ENCODE results near the gene TENT5A.
"Not testable (repeated sequence)": the region's sequence is repeated elsewhere in the genome, so short reads cannot be mapped to it uniquely, and the experiment has no call there.

Gene TENT5A

DNA sequence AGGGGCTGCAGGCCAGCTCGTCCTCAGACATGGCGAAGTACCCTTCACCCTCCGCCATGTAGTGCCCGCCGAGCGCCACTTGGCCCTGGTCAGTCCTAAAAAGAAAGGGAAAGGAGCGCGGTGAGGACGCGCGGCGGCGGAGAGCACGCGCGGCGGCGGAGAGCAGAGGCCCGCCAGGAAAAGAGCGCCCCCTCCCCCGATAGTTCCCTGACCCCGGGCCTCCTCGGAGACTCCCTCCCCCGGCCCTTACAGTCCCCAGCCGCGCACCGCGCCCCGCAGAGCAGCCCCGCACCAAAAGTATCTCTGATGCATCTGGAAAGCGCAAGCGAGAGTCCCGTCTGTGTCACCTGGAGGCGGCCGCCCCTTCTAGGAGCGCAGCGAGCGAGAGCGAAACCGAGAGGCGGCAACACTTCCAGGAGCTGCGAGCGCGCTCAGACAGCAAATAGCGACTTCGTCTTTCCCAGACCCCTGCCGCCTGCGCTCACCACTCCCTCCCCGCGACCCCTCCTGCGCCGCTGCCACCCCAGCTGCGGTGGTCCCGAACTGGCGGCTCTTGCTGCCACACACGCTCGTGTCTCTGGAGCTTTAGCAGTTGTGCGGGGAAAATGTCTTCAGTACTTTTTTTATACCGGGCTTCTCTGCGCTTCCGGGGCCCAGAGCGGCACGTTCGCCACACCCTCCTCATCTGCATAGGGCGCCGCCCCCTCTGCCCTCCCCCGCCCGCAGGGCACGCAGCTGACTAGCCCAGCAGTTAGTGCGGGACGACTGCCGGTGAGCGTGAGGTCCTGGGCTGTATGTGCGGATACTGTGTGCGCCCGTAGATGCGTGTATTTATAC lies at the start of gene TENT5A:
TSS of gene TENT5A (minus strand) at position 598 of the 837 bp plus-strand sequence. CDS start at position 58, 540 bp downstream.
- DNase-seq (ENCODE audit: low spot score) = peak; percentile 46

GRCh38 chr6:81801489-81801888 lies 49.0 kb upstream of the TENT5A start:
- DNase-seq (ENCODE audit: low spot score) = no peak

- DNase-seq (ENCODE audit: low spot score) = no peak
Measured at GRCh38 chr6:81800666-81801065, 48.2 kb upstream of the TENT5A start.

DNA sequence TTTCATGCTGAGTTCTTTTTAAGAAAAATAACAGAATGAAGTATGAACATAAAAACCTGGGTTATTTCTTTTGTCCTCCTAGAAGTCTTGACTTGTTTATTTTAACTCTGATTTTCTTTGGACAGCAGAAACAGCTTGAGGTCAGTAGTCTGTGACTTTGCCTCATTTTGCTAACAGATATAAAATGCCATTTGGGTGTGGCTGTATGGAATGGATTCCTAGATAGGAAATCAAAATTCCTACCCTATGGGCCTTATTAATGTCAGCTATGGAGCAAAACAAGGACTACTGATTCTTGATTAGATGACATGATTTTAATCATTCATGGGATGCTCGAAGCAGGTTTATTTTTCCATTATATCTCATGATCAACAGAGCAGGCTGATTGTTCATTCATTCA lies 46.8 kb upstream of the TENT5A start:
- DNase-seq (ENCODE audit: low spot score) = no peak

GRCh38 chr6:81797591-81797990 lies 45.1 kb upstream of the TENT5A start:
- no peak for DNase-seq (ENCODE audit: low spot score)

DNA sequence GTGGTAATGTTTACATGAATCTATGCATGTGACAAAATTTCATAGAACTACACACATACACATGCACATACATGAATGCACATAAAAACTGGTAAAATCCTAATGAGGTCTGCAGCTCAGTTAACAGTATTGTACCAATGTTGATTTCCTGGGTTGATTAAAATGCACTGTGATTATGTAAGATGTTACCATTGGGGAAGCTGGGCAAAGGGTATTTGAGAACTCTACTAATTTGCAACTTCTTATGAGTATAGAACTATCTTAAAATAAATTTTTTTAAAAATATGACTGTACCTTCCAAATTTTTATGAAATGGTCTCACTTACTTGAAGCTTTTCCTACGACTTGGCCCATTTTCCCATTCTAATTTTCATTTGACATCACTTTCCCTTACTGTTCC lies 43.4 kb upstream of the TENT5A start:
- no peak for DNase-seq (ENCODE audit: low spot score)

GRCh38 chr6:81793821-81794475 lies 41.5 kb upstream of the TENT5A start:
- DNase-seq (ENCODE audit: low spot score) = no peak

DNA sequence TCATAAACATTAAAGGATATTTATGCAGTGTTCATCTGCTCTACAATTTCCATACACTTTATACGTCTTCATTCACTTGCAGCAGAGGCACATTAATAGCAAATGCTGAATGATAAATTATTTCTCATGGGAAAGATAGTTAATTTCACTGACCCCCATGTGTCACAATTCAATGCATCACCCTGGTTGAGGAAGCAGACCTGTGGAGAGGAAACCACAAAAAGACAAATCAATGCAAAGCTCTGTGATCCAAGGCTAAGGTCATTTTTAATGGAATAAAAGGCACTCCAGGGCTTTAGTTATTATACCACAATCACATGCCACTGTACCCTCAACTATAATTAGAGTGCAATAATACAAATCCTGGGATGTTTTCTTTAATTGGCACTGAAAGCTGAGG lies 40.3 kb upstream of the TENT5A start:
- DNase-seq (ENCODE audit: low spot score) = no peak

- no peak for DNase-seq (ENCODE audit: low spot score)
Measured at GRCh38 chr6:81791756-81792155, 39.3 kb upstream of the TENT5A start.

- no peak for DNase-seq (ENCODE audit: low spot score)
Measured at GRCh38 chr6:81790034-81790433, 37.6 kb upstream of the TENT5A start.

GRCh38 chr6:81789291-81789690 lies 36.8 kb upstream of the TENT5A start:
- DNase-seq (ENCODE audit: low spot score) = no peak

DNA sequence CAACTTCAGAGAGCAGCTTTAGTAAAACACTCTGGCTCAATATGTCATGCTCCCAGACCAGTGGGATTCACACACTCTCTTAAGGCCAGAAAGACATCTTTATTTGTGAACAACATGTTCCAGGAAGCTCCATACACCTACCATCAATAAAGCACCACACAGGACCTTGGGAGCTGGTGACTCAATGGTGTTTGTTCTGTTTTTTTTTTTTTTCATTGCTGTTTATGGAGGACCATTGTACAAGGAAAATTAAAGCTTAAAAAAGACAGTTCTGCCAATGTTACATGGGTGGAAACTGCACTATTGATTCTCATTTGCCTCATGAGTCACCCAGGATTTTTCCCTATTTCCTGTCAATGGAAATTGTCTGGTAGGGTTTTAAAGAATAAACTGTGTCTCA lies 36.3 kb upstream of the TENT5A start:
- no peak for DNase-seq (ENCODE audit: low spot score)

GRCh38 chr6:81787313-81788068 lies 35.0 kb upstream of the TENT5A start:
- DNase-seq (ENCODE audit: low spot score) = no peak

GRCh38 chr6:81786150-81786549 lies 33.7 kb upstream of the TENT5A start:
- no peak for DNase-seq (ENCODE audit: low spot score)

DNA sequence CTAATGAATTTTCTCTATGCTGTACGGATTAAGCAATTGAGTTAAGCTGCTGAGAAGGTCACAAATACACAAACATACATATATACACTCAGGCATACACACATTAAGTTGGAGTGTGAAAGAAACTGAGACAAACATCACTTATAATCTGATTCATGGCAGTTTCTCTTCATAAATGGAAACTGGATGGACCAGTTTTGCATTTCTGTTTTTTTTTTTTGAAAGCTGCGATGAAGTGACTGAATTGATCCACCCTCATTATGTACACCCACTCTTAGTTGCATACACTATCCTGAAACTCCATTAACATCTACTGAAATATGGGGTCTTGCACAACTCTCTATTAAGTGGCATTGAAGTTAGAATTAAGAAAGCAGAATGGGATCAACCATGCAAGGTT lies 32.9 kb upstream of the TENT5A start:
- DNase-seq (ENCODE audit: low spot score) = no peak

DNA sequence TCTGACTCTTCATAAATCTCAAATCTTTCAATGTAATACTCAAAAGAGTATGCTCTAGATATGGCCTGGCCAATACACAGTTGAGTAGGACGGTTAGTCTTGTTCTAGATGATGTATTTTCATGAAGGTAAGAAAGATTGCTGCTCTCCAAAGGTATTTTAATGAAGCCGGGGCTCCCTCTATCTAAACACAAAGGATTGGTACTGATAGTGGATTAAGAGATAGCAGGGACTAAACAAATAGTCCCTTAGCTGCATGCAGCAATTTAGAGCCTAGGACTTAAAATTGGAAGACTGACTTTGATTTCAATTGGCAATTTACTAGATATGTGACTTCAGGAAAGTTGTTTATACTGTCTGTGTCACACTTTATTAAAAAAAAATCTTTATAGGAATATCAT lies 31.4 kb upstream of the TENT5A start:
- DNase-seq (ENCODE audit: low spot score) = no peak

DNA sequence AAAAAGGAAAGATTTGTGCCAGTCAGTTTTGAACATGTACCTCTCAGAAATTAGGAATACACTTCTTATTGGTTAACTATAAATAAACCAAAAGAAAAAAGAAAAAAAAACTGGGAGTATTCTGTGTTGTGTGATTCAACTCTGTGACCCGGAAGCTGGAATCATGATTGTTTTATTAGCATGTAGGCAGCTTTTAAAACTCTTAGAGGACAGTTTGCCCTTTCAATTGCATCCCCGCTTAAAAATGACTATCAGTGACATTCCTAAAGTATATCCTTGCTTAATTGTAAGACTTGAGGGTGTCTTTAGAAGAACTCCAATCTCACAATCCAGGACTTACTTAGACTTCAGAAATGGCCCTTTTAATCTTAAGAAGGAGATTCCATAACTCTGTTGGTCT lies 29.1 kb upstream of the TENT5A start:
- no peak for DNase-seq (ENCODE audit: low spot score)

DNA sequence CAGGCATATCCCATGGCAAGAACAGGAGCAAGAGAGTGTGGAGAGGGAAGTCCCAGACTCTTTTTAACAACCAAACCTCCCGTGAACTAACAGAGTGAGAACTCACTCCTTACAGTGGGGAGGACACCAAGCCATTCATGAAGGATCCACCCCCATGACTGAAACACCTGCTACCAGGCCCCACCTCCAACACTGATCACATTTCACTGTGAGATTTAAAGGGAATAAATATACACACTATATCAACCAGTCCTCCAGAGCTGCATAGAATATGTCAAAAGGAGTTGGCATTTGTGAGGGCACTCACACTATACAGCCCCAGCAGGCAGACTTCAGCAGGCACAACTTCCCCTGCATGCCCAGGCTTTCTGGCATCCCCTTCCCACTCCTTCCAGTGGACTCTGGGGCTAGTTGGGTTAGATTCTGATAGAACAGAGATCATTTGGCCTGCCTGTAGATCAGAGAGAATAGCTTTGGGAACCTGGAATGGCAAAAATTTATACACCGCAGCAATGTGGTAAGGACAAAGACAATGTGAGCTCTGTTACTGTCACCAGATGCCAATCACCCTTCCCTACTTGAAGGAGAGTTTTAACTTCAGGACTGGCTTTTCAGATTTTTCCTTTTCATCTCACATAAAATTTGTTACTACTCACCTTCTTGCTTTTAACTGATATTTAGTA lies 25.2 kb upstream of the TENT5A start:
- DNase-seq (ENCODE audit: low spot score) = no peak

DNA sequence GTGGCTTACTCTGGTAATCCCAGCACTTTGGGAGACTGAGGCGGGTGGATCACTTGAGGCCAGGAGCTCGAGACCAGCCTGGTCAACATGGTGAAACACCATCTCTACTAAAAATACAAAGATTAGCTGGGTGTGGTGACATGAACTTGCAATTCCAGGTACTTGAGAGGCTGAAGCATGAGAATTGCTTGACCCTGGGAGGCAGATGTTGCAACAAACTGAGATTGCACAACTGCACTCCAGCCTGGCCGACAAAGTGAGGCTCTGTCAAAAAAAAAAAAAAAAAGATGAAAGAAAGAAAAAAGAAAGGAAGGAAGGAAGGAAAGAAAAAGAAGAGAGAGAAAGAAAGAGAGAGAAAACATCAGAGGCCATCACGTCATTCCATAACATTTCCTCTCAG lies 23.7 kb upstream of the TENT5A start:
- DNase-seq (ENCODE audit: low spot score) = not testable (repeated sequence)

DNA sequence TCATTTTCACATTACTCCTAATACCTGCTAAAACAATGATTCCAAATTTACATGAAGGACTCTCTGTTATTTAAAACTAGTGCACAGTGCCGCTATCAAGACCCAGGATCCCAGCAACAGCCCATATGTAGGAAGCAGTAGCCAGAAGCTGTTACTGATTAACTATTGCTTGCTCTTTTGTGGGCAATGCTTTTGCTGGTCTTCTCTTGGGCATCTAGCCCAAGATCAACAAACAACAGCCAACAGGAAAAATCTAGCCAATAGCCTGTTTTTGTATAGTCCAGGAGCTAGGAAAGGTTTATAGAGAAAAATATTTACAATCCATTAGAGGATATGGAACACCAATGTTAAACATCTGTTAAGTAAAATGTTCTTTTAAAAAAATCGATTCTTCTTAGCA lies 22.1 kb upstream of the TENT5A start:
- no peak for DNase-seq (ENCODE audit: low spot score)

DNA sequence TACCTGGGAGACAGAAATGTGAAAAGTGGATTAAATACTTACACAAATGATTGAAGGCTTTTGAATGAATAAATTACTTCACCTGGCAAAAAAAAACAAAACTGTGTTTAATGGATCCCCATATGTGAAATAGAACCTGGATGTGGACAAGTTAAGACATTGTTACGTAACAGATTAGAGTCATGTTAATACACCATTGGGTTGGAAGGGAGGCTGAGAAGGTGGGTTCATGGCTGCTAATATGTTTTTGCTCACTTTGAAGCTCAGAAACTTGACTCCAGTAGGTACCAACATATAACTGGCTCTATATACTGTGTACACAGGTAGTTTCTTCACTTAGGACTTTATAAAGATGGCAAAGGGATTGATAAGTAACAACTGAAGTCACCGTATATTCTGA lies 21.4 kb upstream of the TENT5A start:
- no peak for DNase-seq (ENCODE audit: low spot score)

DNA sequence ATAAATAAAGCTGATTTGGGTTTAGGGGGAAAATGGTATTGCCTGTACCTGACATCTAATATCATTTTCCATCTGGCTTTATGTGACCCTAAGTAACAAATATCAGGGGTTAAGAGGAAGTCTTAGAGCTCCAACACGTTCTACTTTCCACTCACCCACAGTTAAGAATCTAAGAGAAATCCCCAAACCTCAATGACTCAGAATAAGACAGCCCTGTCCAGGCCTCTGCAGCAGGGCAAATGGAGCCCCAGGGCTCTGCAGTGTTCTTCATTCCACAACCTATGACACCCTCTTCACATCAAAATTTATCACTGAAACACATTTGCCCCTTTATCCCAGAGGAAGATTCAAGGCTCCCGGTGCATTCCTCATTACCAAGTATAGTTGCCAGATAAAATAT lies 20.3 kb upstream of the TENT5A start:
- no peak for DNase-seq (ENCODE audit: low spot score)
